C4-2B (cell line): Measurements from ENCODE around the gene DRG2.

Source experiments
- H3K27ac ChIP-seq: fragments of 450-650 bp; 2 replicates; pipeline ENCODE4 v1.5.1; 2017
- ZFX ChIP-seq: fragments of 450-650 bp; IDR thresholded peaks from 2 replicates; pipeline ENCODE4 v1.6.1; 2017
- TF ChIP-seq, protein P1 (sequence below): fragments of 450-650 bp; conservative IDR thresholded peaks from 2 replicates; pipeline ENCODE4 v1.5.1; 2017; ENCODE audit warnings: mild to moderate bottlenecking

Gene DRG2

DNA sequence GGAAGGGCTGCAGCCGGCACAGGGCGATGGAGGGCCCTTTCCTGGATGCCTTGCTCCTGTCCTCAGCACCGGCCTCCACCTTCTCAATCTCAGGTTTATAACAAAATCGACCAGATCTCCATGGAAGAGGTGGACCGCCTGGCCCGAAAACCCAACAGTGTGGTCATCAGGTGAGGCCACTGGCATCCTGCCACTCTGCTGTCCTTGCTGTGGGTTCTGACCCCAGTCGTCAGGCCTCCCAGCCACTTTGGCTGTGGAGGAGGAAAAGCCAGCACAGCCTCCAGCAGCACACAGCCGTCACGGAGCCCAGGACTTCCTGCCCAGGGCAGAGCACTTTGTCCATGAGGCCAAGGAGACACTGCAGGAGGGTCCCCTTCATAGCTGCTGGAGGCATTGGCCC lies 14.1 kb downstream of the DRG2 start:
- TF ChIP-seq, protein P1, sequence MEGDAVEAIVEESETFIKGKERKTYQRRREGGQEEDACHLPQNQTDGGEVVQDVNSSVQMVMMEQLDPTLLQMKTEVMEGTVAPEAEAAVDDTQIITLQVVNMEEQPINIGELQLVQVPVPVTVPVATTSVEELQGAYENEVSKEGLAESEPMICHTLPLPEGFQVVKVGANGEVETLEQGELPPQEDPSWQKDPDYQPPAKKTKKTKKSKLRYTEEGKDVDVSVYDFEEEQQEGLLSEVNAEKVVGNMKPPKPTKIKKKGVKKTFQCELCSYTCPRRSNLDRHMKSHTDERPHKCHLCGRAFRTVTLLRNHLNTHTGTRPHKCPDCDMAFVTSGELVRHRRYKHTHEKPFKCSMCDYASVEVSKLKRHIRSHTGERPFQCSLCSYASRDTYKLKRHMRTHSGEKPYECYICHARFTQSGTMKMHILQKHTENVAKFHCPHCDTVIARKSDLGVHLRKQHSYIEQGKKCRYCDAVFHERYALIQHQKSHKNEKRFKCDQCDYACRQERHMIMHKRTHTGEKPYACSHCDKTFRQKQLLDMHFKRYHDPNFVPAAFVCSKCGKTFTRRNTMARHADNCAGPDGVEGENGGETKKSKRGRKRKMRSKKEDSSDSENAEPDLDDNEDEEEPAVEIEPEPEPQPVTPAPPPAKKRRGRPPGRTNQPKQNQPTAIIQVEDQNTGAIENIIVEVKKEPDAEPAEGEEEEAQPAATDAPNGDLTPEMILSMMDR, result no peak
- TF ChIP-seq ZFX, result no peak
- H3K27ac ChIP-seq, result no peak overlapping the region

DNA sequence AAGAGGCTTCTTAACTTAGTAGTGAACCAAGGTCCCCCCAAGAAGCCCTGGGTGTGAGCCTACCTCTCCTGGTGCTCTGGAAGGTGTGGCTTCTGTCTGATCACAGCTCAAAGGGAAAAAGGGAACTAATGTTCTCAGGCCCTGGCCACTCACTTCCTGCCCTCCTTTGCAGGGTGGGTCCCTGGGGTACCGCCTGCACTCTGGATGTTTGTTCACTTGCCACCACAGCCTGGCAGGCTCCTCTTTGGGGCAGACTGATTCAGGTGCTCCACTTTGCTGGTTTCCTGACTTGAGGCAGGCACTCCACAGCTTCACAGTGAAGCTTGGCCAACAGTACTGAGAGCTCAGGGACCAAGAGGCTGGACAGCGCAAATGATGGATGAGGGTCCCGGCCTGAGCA lies 14.9 kb downstream of the DRG2 start:
- TF ChIP-seq ZFX, result no peak
- TF ChIP-seq, protein P1, result no peak

DNA sequence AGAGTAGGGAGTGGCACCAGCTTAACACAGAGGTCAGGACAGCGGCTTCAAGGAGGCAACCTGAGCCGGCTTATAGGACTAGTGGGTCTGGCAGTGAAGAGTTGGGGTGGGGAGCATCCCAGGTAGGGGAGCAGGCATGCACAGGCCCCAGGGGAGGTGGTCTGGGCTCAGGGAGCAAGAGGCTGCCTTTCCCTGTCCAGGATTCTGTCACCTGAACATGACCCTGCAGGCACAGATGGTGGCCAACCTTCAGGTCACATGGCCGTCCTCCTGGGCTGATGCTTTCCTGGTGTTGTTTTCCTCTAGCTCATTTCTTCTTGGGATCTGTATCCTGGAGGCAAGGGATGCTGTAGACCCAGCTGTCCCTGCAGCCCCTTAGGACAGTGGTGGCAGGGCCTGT lies 17.3 kb downstream of the DRG2 start:
- H3K27ac ChIP-seq, result no peak overlapping the region
- TF ChIP-seq ZFX, result no peak
- TF ChIP-seq, protein P1, result no peak

More for the DNA sequence above, 14.9 kb downstream of the DRG2 start:
- no peak overlapping the region for H3K27ac ChIP-seq

DNA sequence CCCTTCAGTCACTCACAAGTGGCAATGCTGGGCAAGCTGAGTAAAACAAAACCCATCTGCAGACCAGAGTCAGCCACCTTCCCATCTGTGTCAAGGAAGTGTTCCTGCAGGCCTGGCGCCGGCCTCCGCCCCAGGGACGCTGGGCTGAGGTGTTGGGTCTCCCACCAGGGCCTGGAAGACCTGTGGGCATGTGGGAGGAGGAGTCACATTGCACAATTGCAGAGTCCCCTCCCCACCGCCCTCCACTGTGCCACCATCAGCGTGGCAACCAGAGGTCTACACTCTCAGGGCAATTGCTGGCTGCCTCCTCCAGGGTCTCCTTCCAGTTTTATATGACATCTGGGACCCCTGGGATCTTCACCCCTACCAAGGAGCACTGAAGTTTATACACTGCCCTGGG lies 17.8 kb downstream of the DRG2 start:
- H3K27ac ChIP-seq, result no peak overlapping the region
- no peak for TF ChIP-seq ZFX
- TF ChIP-seq, protein P1, result no peak

DNA sequence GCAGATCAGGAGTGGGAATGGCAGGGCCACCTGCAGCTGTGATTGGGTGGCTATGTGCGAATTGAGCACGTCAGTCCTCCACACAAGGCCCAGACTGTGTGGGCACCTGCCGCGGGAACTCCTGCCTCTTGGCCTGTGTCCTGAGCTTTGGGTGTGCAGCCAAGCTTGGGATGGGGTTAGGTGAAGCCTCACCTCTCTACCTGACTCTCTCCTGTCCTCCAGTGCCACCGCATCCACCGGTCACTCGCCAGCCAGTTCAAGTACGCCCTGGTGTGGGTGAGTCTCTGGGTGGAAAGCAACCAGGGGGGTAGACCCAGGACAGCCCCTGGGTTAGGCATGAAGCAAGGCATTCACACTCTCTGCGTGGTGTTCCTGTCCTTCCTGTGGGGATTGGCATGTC lies 18.5 kb downstream of the DRG2 start:
- TF ChIP-seq ZFX, result no peak
- TF ChIP-seq, protein P1, result no peak
- no peak overlapping the region for H3K27ac ChIP-seq

DNA sequence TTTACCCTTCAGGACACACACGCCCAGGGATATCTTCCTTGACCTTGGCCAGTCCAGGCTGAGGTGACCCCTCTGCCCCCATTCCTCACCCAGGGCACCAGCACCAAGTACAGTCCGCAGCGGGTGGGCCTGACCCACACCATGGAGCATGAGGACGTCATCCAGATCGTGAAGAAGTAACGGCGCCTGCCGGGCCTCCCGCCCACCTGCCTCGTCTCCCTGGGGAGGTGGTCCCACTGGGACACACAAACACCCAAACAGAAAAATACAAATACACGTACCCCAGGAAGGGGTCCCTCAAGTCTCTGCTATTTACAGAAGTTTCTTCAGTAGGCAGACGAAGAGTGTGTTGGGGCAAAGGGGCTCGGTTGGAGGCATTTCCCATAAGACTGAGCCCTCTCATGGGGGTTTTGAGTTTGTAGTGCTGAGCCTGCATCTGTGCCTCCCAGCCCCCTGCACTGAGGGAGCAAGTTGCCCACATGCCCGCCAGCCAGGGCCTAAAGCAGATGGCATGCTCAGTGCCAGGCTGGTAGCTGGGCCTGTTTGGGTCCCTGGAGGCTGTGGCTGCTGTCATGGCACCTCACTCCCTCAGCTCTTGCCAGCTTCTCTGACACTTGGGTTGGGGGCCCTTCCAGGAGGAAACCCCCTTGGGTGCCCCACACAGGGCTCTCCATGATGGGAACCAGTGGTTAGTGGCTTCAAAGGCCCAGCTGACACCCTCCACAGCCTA lies 19.5 kb downstream of the DRG2 start:
- H3K27ac ChIP-seq, result no peak overlapping the region
- TF ChIP-seq, protein P1, result no peak
- no peak for TF ChIP-seq ZFX

DNA sequence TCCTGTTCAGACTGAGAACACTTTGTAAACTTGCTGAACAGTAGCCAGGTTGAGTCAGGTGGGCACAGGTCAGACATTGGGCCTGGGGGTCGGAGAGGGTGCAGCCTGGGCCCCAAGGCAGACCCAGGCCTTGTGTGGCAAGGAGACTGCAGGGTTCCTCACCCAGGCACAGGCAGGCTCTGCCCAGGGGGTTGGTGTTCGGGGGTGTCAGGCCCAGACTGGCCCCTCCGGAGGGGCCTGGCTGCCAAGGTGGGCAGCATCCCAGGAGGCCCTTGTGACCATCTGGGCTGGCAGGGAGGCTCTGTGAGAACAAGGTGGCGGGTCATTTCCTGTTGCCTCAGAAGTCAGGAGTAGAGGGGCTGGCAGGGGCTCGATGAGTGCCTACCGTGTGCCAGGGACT lies 20.2 kb downstream of the DRG2 start:
- H3K27ac ChIP-seq, result no peak overlapping the region
- TF ChIP-seq ZFX, result no peak
- TF ChIP-seq, protein P1, result no peak
